Gastroesophageal sphincter (tissue), 3 donors: ENCODE data around the gene FAM193B.

Source experiments
- POLR2AphosphoS5 ChIP-seq: sonication (generic); formaldehyde crosslinking; IDR thresholded peaks from one replicate; pipeline ENCODE4 v1.6.1; 2017; ENCODE audit warnings: antibody characterized with exemption
- TF ChIP-seq, protein P1 (sequence below), 4 experiments: fragments of 200-600 bp in 2 of 4; fragments of 450-650 bp in 2 of 4; sonication (generic) in 1 of 4; IDR thresholded peaks; one replicate each; pipeline ENCODE4 v1.5.1; 2017 to 2019; ENCODE audit warnings: antibody characterized with exemption in 4 of 4, mild to moderate bottlenecking in 2 of 4, moderate library complexity in 2 of 4

GRCh38 chr5:177590406-177590805 is 36.0 kb upstream of the FAM193B start:
- TF ChIP-seq, protein P1, sequence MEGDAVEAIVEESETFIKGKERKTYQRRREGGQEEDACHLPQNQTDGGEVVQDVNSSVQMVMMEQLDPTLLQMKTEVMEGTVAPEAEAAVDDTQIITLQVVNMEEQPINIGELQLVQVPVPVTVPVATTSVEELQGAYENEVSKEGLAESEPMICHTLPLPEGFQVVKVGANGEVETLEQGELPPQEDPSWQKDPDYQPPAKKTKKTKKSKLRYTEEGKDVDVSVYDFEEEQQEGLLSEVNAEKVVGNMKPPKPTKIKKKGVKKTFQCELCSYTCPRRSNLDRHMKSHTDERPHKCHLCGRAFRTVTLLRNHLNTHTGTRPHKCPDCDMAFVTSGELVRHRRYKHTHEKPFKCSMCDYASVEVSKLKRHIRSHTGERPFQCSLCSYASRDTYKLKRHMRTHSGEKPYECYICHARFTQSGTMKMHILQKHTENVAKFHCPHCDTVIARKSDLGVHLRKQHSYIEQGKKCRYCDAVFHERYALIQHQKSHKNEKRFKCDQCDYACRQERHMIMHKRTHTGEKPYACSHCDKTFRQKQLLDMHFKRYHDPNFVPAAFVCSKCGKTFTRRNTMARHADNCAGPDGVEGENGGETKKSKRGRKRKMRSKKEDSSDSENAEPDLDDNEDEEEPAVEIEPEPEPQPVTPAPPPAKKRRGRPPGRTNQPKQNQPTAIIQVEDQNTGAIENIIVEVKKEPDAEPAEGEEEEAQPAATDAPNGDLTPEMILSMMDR (IDR thresholded peaks at IDR 0.05) = no peak
- no peak for TF ChIP-seq POLR2AphosphoS5
